HepG2 (cell line): ENCODE results near the gene CRYZL1. TPM values are rescaled to one million over a fixed set of nuclear protein-coding genes. Genes with fewer than 3 reads are reported as not detected.

Source experiments
- ATAC-seq: fragments of 200-7000 bp; cut with Tn5 transposase; 3 replicates; pipeline ENCODE4 v1.9.1; 2020; ENCODE audit warnings: mild to moderate bottlenecking, moderate library complexity
- BruUV-seq: library from RNA; stranded (reverse); fragments of 400-500 nt; replicated peaks from 2 replicates; lab custom pipeline; 2021; lab: Mats Ljungman, UMichigan
- CTCF ChIA-PET: fragments of 300-600 bp; formaldehyde crosslinking; extraction: SDS; loops from one replicate; lab custom pipeline; 2021; ENCODE audit warnings: low total read pairs, inconsistent platforms, low intra/inter-chr PET ratio; lab: Yijun Ruan, JAX
- POLR2A ChIA-PET: fragments of 350-600 bp; sonication (Branson Sonifier 250); formaldehyde crosslinking; loops from one replicate; lab custom pipeline; 2020; ENCODE audit warnings: antibody characterized with exemption, inconsistent platforms; lab: Yijun Ruan, JAX
- DNase-seq: peaks from one replicate; pipeline ENCODE4 v3.0.0-alpha.2; 2015; ENCODE audit warnings: low spot score
- FAIRE-seq: peaks from 3 replicates; lab custom pipeline; 2011; peaks lifted over from hg19 to GRCh38; lab: Jason Lieb, UNC
- H2AFZ ChIP-seq: one replicate; pipeline ENCODE4 v1.6.1; 2011; ENCODE audit warnings: low read length, inconsistent platforms
- H3K27ac ChIP-seq: fragments of 300-600 bp; 3 replicates; pipeline ENCODE4 v1.8.0; 2011; ENCODE audit warnings: mixed run types, mild to moderate bottlenecking, mixed read lengths, low read length, inconsistent platforms; ENCODE audit not compliant: insufficient read depth; ENCODE audit errors: extremely low read length
- H3K27me3 ChIP-seq, 2 experiments: fragments of 200-600 bp in 1 of 2; 2 replicates in 1 of 2; 3 replicates in 1 of 2; pipeline versions ENCODE4 v1.6.0 to v1.8.0; 2011; ENCODE audit warnings: low read length in 2 of 2, mild to moderate bottlenecking in 2 of 2, moderate library complexity in 2 of 2, inconsistent platforms in 1 of 2; ENCODE audit not compliant: insufficient read depth in 2 of 2, control insufficient read depth in 1 of 2
- H3K36me3 ChIP-seq, 2 experiments: fragments of 200-600 bp in 1 of 2; replicated peaks in 1 of 2; 2 replicates in 1 of 2; 3 replicates in 1 of 2; pipeline versions ENCODE4 v1.5.1 to v1.8.0; 2011; ENCODE audit warnings: low read length in 2 of 2, inconsistent platforms in 1 of 2; ENCODE audit not compliant: insufficient read depth in 2 of 2, control insufficient read depth in 1 of 2
- H3K4me1 ChIP-seq: 2 replicates; pipeline ENCODE4 v1.5.1; 2012; ENCODE audit warnings: low read length, inconsistent platforms; ENCODE audit not compliant: insufficient read depth
- H3K4me2 ChIP-seq: 2 replicates; pipeline ENCODE4 v1.6.0; 2011; ENCODE audit warnings: low read depth, low read length, inconsistent platforms
- H3K4me3 ChIP-seq, 3 experiments: fragments of 200-600 bp in 1 of 3; sonication (generic), shearing (Covaris generic) in 1 of 3; replicated peaks in 1 of 3; 2 replicates each; pipeline ENCODE4 v1.5.1; 2011 to 2016; ENCODE audit warnings: low read length in 3 of 3, inconsistent platforms in 2 of 3, low read depth in 2 of 3, mild to moderate bottlenecking in 2 of 3, control low read depth in 1 of 3, mixed read lengths in 1 of 3; ENCODE audit not compliant: insufficient read depth in 1 of 3
- H3K79me2 ChIP-seq: one replicate; pipeline ENCODE4 v1.6.1; 2011; ENCODE audit warnings: low read length, inconsistent platforms; ENCODE audit not compliant: insufficient read depth
- H3K9ac ChIP-seq: 2 replicates; pipeline ENCODE4 v1.6.0; 2011; ENCODE audit warnings: mild to moderate bottlenecking, low read depth, low read length, inconsistent platforms; ENCODE audit not compliant: insufficient read depth
- H3K9me3 ChIP-seq: 2 replicates; pipeline ENCODE4 v1.5.1; 2012; ENCODE audit warnings: mild to moderate bottlenecking, low read length
- H4K20me1 ChIP-seq: 2 replicates; pipeline ENCODE4 v1.6.0; 2011; ENCODE audit warnings: inconsistent platforms, mild to moderate bottlenecking, low read length, moderate library complexity; ENCODE audit not compliant: insufficient read depth
- ARNT ChIP-seq: fragments of 450-650 bp; IDR thresholded peaks from 2 replicates; pipeline ENCODE4 v1.6.1; 2017
- CEBPB ChIP-seq: IDR thresholded peaks from 2 replicates; pipeline ENCODE4 v1.6.1; 2011; ENCODE audit warnings: low read depth, low read length, improper control_type of control experiment, borderline replicate concordance
- CEBPG ChIP-seq: IDR thresholded peaks from 2 replicates; pipeline ENCODE4 v1.6.1; 2016
- CSRNP2 ChIP-seq: sonication (generic); formaldehyde crosslinking; conservative IDR thresholded peaks from 2 replicates; pipeline ENCODE4 v1.8.0; 2022; ENCODE audit warnings: low read depth, missing genetic modification reagents
- HOMEZ ChIP-seq: IDR thresholded peaks from 2 replicates; pipeline ENCODE4 v1.6.1; 2016; ENCODE audit warnings: low read depth
- IKZF1 ChIP-seq: fragments of 450-650 bp; IDR thresholded peaks from 2 replicates; pipeline ENCODE4 v1.7.1; 2016
- NFRKB ChIP-seq: fragments of 450-650 bp; IDR thresholded peaks from 2 replicates; pipeline ENCODE4 v1.6.1; 2017
- PAWR ChIP-seq: sonication (generic); formaldehyde crosslinking; IDR thresholded peaks from 2 replicates; pipeline ENCODE4 v1.4.0; 2020; ENCODE audit warnings: missing genetic modification reagents, mild to moderate bottlenecking, borderline replicate concordance
- PRMT3 ChIP-seq: sonication (generic); formaldehyde crosslinking; IDR thresholded peaks from 2 replicates; pipeline ENCODE4 v1.8.1; 2022; ENCODE audit warnings: low read depth, mild to moderate bottlenecking, moderate library complexity, missing genetic modification reagents, borderline replicate concordance
- TFDP2 ChIP-seq: sonication (generic); formaldehyde crosslinking; IDR thresholded peaks from 2 replicates; pipeline ENCODE4 v1.4.0; 2020; ENCODE audit warnings: missing genetic modification reagents
- ZBTB7B ChIP-seq: sonication (generic); formaldehyde crosslinking; IDR thresholded peaks from 2 replicates; pipeline ENCODE4 v1.4.0; 2020; ENCODE audit warnings: missing genetic modification reagents
- ZKSCAN1 ChIP-seq: fragments of 150-350 bp; IDR thresholded peaks from 2 replicates; pipeline ENCODE4 v1.6.1; 2014; ENCODE audit warnings: low read length
- ZNF3 ChIP-seq: IDR thresholded peaks from 2 replicates; pipeline ENCODE4 v1.7.0; 2017; ENCODE audit warnings: inconsistent platforms
- ZNF572 ChIP-seq: sonication (generic); formaldehyde crosslinking; IDR thresholded peaks from 2 replicates; pipeline ENCODE4 v1.5.1; 2020; ENCODE audit warnings: mild to moderate bottlenecking, missing genetic modification reagents
- ZNF737 ChIP-seq: sonication (generic); formaldehyde crosslinking; IDR thresholded peaks from 2 replicates; pipeline ENCODE4 v1.5.0; 2020; ENCODE audit warnings: missing genetic modification reagents, mild to moderate bottlenecking, borderline replicate concordance
- ZNF768 ChIP-seq: sonication (generic); formaldehyde crosslinking; IDR thresholded peaks from 2 replicates; pipeline ENCODE4 v1.4.0; 2020; ENCODE audit warnings: missing genetic modification reagents
- ZSCAN20 ChIP-seq: sonication (generic); formaldehyde crosslinking; IDR thresholded peaks from 2 replicates; pipeline ENCODE4 v1.4.0; 2020; ENCODE audit warnings: missing genetic modification reagents, mild to moderate bottlenecking, borderline replicate concordance
- WGBS: methylation state at CpG from one replicate; pipeline ENCODE4 v1.1.6; 2017; ENCODE audit warnings: low lambda C conversion rate; 5-methylcytosine and 5-hydroxymethylcytosine counted together
- in situ Hi-C: cut with HindIII; loops from 2 replicates; pipeline ENCODE4 v1.10.0; 2017; ENCODE audit warnings: low pct_unique_long_range_greater_than_20kb; ENCODE audit not compliant: extremely low pct_ligation_motif_present
- intact Hi-C: fragments of 100-400 bp; cut with micrococcal nuclease; formaldehyde crosslinking; loops from one replicate; pipeline ENCODE4 v1.10.0; 2022; ENCODE audit not compliant: unreplicated experiment
- polyA plus RNA-seq, 8 experiments: library from polyadenylated mRNA; depleted of rRNA in 3 of 8; stranded (reverse) in 7 of 8; unstranded in 1 of 8; fragments of >200 nt; fragmentation: Illumina TruSeq in 4 of 8; extraction: Trizol in 4 of 8; gene quantifications; 2 replicates each; pipeline versions ENCODE4 v1.2.1 to v1.2.3, GENCODE V29; 2011 to 2016; ENCODE audit warnings: low read depth in 4 of 8, missing spikeins in 1 of 8, mixed read lengths in 1 of 8; ENCODE audit not compliant: insufficient read depth in 1 of 8
- total RNA-seq, 5 experiments: library from RNA; depleted of rRNA; stranded (reverse); fragments of >200 nt; fragmentation: Illumina TruSeq; extraction: Trizol; gene quantifications; 2 replicates each; pipeline ENCODE4 v1.2.3, GENCODE V29; 2016; ENCODE audit warnings: low read depth in 1 of 5

CRYZL1 gene
- total and polyA plus RNA-seq, 2 of the 13 experiments (the other 11 are each of a cell fraction or from before 2014, with no cell fraction given), result 20.3 to 27.7 TPM

- TF ChIP-seq CSRNP2 (CRISPR knock-in tag) (no peak), ARNT (no peak), ZNF737 (CRISPR knock-in tag) (no peak), IKZF1 (no peak), PAWR (CRISPR knock-in tag) (no peak), TFDP2 (no peak), NFRKB (no peak), PRMT3 (no peak), ZNF572 (CRISPR knock-in tag) (no peak), ZKSCAN1 (no peak), HOMEZ (CRISPR knock-in tag) (no peak)
These were observed 6.0 kb upstream of the CRYZL1 start (continued) for GRCh38 chr21:33647587-33647986.

GRCh38 chr21:33645730-33646129, 4.2 kb upstream of the CRYZL1 start:
- intact Hi-C loops, result loop anchor here (10.0 kb wide), 1 partner anchor 119 kb away; no protein-coding TSS in a partner anchor
- POLR2A ChIA-PET, result no interaction called here
- no peak for ATAC-seq
- Histone ChIP-seq H3K27me3 (no peaks in the 10 kb centered on the region; a peak in 1 of 5 replicates), H4K20me1 (0 out of 2 replicates have a peak, but pooled peaks cover 4% of the 10 kb centered on the region), H3K4me2 (no peak overlapping the region), H3K36me3 (no peaks in the 10 kb centered on the region), H3K9me3 (no peaks in the 10 kb centered on the region), H2AFZ (no peak overlapping the region), H3K4me1 (peaks cover 43% of the 10 kb centered on the region), H3K27ac (peak overlapping the region; percentile 9), H3K9ac (no peak overlapping the region), H3K79me2 (peaks cover 78% of the 10 kb centered on the region), H3K4me3 (no peak overlapping the region)
- DNase-seq, result no peak
- BruUV-seq, result no TSS peak
- CTCF ChIA-PET, result no interaction called here
- WGBS, result 93% methylated on average over 4 of the region's 4 CpGs
- FAIRE-seq, result no peak
- TF ChIP-seq CEBPG (CRISPR knock-in tag), result peak; percentile 66
- peak; percentile 84 for TF ChIP-seq CEBPB
- 0 out of 2 replicates have a peak, but pooled peaks have one; percentile 38 for TF ChIP-seq ZNF3 (CRISPR knock-in tag)
- no peak for TF ChIP-seq ZSCAN20
- no peak for TF ChIP-seq ZNF768 (CRISPR knock-in tag)
- no peak for TF ChIP-seq ZBTB7B (CRISPR knock-in tag)
- in situ Hi-C loops, result no loop called here
